Adrenal gland (tissue), 5 donors: ENCODE measurements around the gene ELK4.

Experiments used
- CTCF ChIP-seq, 6 experiments: fragments of 450-650 bp in 4 of 6; fragments of 200-600 bp in 2 of 6; sonication (generic) in 1 of 6; IDR thresholded peaks; 1 replicate in 5 of 6; 2 replicates in 1 of 6; pipeline versions ENCODE4 v1.5.1 to v1.8.0; 2016 to 2021; ENCODE audit warnings: antibody characterized with exemption in 6 of 6, mild to moderate bottlenecking in 2 of 6, moderate library complexity in 1 of 6
- POLR2A ChIP-seq, 2 donors: fragments of 450-650 bp; IDR thresholded peaks; one replicate each; pipeline ENCODE4 v1.6.1; 2017; ENCODE audit warnings: antibody characterized with exemption in 2 of 2, mild to moderate bottlenecking in 2 of 2, moderate library complexity in 1 of 2
- donor health status: DM: no; HTN: no; CAD: no.

- TF ChIP-seq CTCF (IDR thresholded peaks at IDR 0.05), result no peak
- no peak for TF ChIP-seq POLR2A (IDR thresholded peaks at IDR 0.05)
These were observed 7.8 kb upstream of the ELK4 start for GRCh38 chr1:205639567-205639966.
